Glomerular endothelial cell (primary cell): Measurements from ENCODE around the gene ZNF581. TPM values are rescaled to one million over a fixed set of nuclear protein-coding genes. Genes with fewer than 3 reads are reported as not detected.

ENCODE experiments used
- DNase-seq: peaks from one replicate; pipeline ENCODE4 v3.0.0-alpha.2; 2011; ENCODE audit warnings: low read depth, low spot score; ENCODE audit errors: extremely low read depth
- total RNA-seq: library from RNA; depleted of rRNA; stranded (reverse); fragments of >200 nt; gene quantifications from 2 replicates; pipeline ENCODE4 v1.2.3, GENCODE V29; 2015

The ZNF581 gene
- total RNA-seq, 1 donor from 2014 or later: 22.8 TPM

DNA sequence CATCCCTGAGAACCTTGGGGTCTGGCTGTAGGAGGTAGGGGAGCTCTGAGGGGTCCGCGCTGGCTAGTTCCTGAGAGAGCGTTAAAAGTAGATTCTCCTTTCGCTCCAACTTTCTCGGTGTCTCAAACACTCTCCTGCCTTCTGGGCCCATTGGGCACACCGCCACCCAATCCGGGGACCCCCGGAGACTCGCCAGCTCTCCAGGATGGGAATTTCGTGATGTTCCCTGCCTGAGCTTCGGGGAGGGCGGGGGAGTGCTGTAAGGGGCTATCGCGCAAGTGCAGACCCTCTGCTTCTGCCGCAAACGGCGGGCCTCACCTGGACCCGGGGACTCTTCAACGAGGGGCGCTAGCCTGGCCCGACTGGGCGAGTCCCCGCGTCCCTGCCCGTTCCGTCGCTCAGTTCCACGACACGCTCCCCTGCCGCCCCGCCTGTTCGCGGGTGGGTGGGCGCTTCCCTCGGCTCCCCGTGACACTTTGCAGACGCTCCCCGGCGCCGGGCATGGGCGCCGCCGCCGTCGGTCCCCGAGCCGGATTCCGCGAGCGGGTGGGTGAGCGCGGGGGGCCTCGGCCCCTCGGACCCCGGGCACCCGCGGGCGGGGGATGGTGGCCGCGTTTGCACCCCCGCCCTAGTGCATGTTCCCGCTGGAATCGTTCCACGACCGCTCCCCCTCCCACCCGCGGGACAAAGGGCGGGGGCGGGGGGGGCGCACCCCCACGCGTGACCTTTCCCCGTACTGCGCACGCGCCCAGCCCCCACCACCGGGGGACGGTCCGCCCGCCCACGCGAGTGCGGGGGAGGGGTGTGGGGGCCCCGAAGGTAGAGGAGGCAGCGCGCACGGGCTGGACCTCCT, 4.5 kb downstream of the ZNF581 start, which contains the start of gene CCDC106:
TSS of gene CCDC106 (plus strand) at position 481 of the 853 bp plus-strand sequence. CDS start 835 bp downstream, outside the sequence.
- DNase-seq: no peak

- no peak for DNase-seq
These were observed 5.3 kb downstream of the ZNF581 start for GRCh38 chr19:55648585-55649267.

DNA sequence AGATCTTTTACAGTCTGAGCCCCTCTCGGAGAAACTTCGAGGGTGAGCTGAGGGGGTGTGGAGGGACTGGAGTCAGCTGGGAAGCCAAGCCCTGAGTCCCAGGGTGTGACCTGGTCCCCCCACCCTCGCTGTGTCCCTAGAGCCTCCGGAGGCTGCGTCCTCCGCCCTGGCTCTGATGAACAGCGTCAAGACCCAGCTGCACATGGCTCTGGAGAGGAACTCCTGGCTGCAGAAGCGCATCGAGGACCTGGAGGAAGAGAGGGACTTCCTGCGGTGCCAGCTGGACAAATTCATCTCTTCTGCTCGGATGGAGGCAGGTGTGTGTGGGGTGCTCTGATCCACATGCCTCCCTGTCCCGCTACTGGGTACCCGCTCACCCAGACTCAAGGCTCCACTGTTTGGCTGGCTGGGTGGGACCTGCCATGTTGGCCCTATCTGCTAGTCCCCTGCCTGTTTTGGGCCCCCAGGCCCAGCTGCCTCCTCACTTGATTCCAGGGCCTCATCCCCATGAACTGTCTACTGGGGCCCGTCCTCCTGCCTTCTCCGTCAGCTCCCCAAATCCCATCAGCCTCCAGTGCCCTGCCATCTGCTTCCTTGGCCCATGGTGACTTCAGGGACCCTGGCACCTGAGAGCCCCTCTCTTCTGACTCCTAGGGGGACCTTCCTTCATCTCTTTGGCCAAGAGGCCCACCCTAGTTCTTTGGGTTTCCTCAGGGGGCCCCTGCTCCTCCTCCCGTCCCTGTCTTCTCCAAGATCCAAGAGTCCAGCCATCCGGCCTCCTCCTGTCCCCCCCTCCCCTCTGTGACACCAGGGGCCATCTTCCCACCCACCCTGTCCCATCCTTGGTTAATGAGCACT, 6.0 kb downstream of the ZNF581 start:
- no peak for DNase-seq

- DNase-seq: no peak
These were observed 6.7 kb downstream of the ZNF581 start for GRCh38 chr19:55650126-55650557.

DNA sequence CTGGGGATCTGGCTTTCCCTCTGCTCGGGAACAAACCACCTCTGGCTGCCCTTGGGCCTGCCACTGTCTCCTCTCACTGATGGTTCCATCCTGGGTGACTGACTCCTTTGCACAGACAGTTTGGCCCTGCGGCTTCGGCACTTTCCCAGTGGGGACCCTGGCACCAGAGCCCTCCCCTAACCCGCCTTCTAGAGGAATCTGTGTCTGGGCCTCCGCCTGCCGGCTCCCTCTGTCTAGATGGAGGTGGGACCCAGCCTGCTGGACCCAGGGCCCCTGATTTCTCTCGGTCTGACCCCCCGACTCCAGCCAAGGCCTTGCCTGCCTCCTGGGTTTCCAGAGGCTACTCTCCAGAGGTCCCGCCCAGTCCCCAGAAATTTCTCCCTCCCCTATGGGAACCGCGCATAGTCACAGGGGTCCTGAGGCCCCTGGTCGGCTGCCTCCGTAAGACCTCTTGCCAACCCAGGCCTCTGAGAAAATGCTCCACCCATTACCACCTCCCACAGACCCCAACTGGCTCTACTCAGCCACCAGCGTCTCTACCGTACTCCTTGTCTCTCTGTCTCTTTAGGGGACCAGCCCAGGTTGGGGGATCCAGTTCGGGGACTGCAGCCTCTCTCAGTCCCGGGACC, 7.3 kb downstream of the ZNF581 start:
- DNase-seq: no peak

- DNase-seq: no peak
These were observed 7.8 kb downstream of the ZNF581 start for GRCh38 chr19:55651236-55651635.

GRCh38 chr19:55652311-55653128, 9.1 kb downstream of the ZNF581 start:
- no peak for DNase-seq

GRCh38 chr19:55653651-55654322, 10.3 kb downstream of the ZNF581 start:
- peak; percentile 90 for DNase-seq

DNA sequence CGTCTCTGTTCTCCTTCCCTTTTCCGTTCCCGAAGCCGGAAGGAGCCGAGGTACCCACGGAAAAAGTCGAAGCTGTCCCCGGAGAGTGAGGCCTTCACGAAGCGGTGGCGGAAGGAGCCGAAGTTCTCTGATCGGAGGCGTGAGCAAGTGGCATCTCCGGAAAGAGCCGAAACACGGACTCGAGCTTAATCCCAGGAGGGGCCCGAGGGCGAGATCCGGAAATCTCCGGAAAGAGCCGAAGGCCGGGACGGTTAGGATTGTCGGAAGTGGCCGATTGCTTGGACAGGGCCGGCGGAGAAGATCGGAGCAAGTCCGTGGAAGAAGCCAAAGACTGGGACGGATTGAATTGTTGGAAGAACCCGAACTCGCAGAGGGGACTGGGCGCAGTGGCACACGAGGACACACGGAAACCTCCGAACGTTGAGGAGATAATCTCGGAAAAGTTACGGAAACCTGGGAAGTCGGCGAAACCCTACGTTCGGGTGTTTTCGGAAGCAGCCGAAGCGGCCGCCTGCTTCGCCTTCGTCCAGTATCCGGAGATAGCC, 10.9 kb downstream of the ZNF581 start:
- peak; percentile 98 for DNase-seq

GRCh38 chr19:55654868-55655647, 11.6 kb downstream of the ZNF581 start, which contains the start of gene U2AF2:
TSS of gene U2AF2 (plus strand) at chr19:55655035. CDS start at chr19:55655105, 70 bp downstream.
- no peak for DNase-seq

DNA sequence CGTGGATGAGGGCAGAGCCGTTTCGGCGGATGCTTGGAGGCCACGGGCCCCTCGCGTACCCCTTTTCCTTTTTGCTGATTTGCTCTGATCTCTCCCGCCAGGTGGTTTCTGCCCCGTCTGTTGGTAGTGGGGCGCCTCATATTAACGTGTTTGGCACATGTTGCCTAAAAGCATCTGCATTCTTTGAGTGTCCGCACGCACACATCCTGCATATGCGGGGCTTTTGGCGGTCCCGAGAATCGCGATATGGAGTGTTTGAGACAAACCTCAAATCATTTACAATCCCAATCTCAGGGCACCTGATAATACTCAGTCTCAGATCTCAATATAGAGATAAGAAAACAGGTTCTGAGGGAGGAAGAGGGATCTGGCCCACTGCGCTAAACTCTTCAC, 12.2 kb downstream of the ZNF581 start:
- no peak for DNase-seq

- DNase-seq: no peak
These were observed 13.1 kb downstream of the ZNF581 start for GRCh38 chr19:55656552-55656951.

GRCh38 chr19:55656988-55657747, 13.7 kb downstream of the ZNF581 start:
- DNase-seq: no peak

GRCh38 chr19:55658846-55659459, 15.5 kb downstream of the ZNF581 start:
- no peak for DNase-seq

GRCh38 chr19:55659822-55660221, 16.4 kb downstream of the ZNF581 start:
- no peak for DNase-seq

- DNase-seq: no peak
These were observed 17.0 kb downstream of the ZNF581 start for GRCh38 chr19:55660404-55660803.

- no peak for DNase-seq
These were observed 17.5 kb downstream of the ZNF581 start for GRCh38 chr19:55660991-55661390.
